Hematopoietic multipotent progenitor cell treated with erythropoietin and hydrocortisone succinate and interleukin-3 and kit ligand, for 15 days (in vitro differentiated cells): Measurements from ENCODE around the gene PRDX5.
"Not testable (repeated sequence)": the region's sequence is repeated elsewhere in the genome, so short reads cannot be mapped to it uniquely, and the experiment has no call there.

Experiments used
- DNase-seq: peaks from one replicate; pipeline ENCODE4 v3.0.0-alpha.2; 2015; ENCODE audit warnings: low spot score

PRDX5 gene

DNA sequence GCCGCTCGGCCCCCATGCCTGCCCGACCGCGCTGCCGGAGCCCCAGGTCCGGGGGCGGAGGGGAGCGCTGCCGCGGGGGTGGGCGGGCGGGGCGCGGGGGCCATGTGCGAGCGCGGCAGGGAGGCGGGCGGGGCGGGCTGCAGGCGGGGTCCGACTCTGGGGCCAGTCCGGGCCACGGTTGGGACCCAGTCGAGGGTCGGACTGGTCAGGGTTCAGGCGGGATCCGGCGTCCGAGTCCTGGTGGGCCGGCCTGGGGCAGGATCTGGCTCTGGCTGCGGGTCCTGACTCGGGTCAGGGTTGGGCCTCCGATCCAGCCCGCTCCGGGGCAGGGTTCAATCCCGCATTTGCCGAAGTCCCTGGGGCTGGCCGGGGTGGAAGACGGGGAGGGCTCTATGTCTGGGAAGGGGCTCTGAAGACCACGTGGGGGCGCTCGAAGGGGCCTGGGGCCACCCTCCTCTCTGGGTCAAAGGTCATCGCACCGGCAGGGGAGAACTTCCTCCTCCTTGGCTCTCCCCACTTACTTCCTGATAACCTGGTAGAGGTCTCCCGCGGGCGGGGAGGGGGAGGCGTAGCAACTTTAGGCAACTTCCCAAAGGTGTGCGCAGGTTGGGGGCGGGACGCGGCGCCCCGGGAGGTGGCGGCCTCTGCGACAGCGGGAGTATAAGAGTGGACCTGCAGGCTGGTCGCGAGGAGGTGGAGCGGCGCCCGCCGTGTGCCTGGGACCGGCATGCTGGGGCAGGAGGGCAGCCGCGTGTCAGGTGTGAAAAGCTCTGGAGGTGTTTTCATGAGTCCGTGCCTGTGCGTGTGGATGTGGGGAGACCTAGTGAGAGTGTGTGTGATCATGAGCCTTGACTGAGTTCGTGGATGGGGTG, 12.0 kb upstream of the PRDX5 start:
- DNase-seq = peak; percentile 59

DNA sequence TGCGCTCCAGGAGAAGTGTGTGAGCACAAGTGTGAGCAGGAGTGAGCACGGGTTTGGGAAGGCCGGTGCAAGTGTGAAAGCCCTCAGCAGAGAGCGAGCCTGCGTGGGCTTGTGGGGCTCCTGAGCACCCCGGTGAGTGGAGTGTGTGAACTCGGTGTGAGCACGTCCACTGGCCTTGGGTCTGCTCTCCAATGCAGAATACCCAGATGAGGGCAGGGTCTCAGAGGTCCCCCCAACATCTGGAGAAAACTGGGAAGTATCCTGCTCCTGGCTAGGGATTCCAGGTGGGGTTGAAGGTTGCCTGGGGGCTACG, 11.4 kb upstream of the PRDX5 start:
- no peak for DNase-seq

- DNase-seq = no peak
These were observed 10.9 kb upstream of the PRDX5 start for GRCh38 chr11:64306876-64307622.

- not testable (repeated sequence) for DNase-seq
These were observed 10.1 kb upstream of the PRDX5 start for GRCh38 chr11:64307795-64308194.

DNA sequence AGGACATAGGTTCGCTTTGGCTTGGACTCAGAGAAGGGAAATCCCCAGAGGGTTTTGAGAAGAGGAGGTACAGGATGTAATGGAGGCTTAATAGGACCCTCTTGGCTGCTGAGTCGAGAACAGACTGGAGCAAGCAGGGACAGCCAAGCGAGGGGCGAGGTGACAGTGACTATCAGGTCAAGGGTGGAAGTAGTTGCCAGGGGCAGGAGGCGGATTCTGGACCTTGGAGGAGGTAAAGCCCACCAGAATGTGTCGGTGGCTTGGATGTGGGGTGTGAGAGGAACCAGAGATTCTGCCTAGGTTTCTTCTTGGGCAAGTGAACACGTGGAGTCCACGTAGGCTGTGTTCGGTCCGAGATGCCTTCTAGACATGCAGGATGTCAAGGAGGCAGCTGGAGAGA, 5.0 kb upstream of the PRDX5 start:
- DNase-seq = no peak

DNA sequence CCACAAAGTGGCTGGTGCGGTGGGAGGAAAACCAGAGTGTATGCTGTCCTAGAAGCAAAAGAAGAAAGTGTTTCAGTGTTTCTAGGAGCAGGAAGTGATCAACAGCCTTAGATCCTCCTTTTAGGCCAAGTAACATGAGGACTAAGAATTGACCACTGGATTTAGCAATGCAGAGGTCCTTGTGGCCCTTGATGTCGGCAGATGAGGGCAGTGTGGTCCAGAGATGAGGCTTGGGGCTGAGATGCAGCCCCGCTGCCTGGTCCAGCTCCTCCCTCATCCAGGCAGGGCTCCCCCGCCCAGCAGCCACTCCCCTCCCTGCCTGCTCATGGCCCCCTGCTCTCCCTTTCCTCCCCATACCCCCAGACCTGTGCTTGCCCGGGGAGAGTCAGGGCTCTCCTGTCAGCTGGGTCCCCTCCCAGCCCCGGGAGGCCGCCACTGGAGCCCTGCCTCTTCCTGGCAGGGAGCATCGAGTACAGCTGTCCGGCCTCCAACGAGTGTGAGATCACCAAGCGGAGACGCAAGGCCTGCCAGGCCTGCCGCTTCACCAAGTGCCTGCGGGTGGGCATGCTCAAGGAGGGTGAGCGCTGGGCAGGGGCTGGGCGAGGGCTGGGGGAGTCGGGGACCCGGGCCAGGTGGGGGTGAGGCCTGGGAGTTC, 4.3 kb upstream of the PRDX5 start:
- no peak for DNase-seq

DNA sequence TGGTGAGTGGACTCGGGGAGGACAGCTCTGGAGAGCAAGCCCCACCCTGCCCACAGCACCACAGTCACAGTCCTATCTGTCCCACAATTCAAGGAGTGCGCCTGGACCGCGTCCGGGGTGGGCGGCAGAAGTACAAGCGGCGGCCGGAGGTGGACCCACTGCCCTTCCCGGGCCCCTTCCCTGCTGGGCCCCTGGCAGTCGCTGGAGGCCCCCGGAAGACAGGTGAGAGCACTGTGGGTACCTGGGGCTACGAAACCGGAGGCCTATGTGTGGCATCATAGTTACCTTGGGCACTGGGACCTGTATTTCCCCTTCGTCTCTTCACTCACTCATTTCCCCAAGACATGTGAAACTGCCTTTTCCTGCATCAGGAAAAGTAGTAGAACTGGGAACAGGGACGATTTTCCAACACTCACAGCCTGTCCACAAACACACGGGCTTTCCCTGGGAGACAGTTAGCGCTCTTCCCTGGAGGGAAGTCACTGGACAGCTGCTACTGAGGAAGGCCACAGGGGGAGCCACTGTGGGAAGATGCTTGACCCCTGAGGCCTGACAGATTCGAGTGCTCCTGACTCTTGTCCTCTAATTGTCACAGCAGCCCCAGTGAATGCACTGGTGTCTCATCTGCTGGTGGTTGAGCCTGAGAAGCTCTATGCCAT, 3.6 kb upstream of the PRDX5 start:
- no peak for DNase-seq

DNA sequence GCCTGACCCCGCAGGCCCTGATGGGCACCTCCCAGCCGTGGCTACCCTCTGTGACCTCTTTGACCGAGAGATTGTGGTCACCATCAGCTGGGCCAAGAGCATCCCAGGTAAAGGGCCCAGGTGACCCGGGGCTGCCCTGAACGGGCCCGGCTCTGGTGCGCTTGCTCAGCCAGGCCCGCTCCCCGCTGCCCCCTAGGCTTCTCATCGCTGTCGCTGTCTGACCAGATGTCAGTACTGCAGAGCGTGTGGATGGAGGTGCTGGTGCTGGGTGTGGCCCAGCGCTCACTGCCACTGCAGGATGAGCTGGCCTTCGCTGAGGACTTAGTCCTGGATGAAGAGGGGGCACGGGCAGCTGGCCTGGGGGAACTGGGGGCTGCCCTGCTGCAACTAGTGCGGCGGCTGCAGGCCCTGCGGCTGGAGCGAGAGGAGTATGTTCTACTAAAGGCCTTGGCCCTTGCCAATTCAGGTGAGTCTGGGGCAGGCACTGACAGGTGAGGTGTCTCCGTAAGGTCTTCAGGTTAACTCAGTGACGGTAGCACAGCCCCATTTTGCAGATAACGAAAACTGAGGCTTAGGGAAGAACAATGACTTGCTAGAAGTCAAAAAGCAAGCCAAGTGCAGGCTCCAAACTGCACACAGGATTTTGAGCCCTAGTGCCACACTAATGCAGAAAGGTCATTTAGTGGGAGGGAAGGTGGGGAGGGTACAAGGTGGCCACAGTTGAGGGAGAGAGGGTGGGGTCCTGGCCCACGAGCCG, 2.9 kb upstream of the PRDX5 start:
- no peak for DNase-seq

DNA sequence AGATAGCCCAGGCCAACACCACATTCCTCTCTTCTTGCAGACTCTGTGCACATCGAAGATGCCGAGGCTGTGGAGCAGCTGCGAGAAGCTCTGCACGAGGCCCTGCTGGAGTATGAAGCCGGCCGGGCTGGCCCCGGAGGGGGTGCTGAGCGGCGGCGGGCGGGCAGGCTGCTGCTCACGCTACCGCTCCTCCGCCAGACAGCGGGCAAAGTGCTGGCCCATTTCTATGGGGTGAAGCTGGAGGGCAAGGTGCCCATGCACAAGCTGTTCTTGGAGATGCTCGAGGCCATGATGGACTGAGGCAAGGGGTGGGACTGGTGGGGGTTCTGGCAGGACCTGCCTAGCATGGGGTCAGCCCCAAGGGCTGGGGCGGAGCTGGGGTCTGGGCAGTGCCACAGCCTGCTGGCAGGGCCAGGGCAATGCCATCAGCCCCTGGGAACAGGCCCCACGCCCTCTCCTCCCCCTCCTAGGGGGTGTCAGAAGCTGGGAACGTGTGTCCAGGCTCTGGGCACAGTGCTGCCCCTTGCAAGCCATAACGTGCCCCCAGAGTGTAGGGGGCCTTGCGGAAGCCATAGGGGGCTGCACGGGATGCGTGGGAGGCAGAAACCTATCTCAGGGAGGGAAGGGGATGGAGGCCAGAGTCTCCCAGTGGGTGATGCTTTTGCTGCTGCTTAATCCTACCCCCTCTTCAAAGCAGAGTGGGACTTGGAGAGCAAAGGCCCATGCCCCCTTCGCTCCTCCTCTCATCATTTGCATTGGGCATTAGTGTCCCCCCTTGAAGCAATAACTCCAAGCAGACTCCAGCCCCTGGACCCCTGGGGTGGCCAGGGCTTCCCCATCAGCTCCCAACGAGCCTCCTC, 2.0 kb upstream of the PRDX5 start:
- DNase-seq = not testable (repeated sequence)

DNA sequence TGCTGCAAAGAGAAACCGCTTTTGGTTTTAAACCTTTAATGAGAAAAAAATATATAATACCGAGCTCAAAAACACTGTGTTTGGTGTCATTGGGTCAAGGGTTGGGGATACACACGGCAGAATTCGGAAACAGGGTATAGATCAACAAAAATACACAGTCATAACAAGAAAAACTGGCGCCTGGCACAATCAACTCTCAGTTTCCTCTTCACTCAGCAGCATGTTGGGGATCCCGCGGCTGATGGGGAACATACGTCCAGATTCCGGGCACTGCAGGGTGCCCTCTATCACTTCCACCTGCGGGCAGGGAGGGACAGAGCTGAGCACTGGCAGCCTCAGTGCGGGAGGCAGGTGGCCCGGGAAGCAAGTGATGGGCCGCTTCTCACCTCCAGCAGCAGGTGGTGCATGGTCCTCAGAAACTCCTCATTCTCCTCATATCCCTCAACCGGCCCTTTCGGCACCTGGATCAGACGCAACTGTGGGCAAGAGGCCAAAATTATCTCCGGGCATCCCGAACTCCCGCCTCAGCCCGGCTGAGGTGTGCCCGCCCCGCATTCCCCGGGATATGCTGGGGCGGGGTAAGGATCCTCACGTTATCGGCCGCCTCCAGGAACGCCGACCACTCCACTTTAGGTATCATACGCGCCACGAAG, 1.1 kb upstream of the PRDX5 start:
- DNase-seq = peak; percentile 54

DNA sequence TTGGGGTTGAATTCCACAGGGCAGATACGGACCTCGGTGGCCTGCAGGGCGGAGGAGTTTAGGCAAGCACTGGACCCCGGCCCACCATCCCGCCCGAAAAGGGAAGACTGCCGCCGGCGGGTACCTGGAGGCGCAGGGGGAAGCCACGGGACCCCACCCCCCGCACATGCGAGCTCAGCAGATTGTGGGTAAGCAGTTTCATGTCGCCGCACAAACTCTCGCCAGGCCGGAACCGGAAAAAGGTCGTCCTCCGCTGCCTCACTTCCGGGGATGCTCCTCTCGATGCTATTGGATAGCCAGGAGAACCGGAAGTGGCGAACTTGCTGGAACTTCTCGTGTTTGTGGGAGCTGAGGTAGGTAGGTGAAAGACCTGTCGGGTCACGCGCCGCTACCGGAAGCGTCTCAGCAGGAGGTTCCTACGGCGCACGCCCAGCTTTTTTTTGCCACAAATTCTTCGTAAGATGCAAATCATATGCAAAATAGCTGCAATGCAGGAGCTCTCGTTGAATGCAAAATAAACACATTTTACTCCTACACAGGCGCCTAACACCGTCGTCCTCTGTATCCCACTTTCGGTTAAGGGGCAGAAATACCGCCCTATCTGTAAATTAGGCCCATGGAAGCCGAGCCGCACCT, 478 bp upstream of the PRDX5 start, which contains the start of gene TRMT112:
TSS of gene TRMT112 (minus strand) at position 235 of the 636 bp plus-strand sequence. CDS start at position 202, 33 bp downstream.
- peak; percentile 97 for DNase-seq

- peak; percentile 15 for DNase-seq
These were observed 1.1 kb downstream of the PRDX5 start for GRCh38 chr11:64318766-64319761.

GRCh38 chr11:64320556-64320955, 2.6 kb downstream of the PRDX5 start:
- no peak for DNase-seq

DNA sequence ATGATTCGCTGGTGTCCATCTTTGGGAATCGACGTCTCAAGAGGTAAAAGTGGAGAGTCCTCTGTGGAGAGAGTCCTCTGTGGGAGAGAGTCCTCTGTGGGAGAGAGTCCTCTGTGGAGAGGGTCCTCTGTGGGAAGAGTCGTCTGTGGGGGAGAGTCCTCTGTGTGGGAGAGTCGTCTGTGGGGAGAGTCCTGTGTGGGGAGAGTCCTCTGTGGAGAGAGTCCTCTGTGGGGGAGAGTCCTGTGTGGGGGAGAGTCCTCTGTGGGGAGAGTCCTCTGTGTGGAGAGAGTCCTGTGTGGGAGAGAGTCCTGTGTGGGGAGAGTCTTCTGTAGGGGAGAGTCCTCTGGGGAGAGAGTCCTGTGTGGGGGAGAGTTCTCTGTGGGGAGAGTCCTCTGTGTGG, 3.1 kb downstream of the PRDX5 start:
- no peak for DNase-seq

DNA sequence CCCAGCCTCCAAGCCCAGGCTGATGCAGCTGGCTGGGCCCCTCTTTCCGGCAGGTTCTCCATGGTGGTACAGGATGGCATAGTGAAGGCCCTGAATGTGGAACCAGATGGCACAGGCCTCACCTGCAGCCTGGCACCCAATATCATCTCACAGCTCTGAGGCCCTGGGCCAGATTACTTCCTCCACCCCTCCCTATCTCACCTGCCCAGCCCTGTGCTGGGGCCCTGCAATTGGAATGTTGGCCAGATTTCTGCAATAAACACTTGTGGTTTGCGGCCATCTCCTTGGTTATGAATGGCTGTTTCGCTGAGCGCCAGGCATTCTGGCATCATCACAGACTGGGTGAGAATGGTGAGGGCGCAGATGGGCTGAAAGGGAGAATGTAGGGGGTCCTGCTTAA, 3.6 kb downstream of the PRDX5 start:
- DNase-seq = peak; percentile 54

DNA sequence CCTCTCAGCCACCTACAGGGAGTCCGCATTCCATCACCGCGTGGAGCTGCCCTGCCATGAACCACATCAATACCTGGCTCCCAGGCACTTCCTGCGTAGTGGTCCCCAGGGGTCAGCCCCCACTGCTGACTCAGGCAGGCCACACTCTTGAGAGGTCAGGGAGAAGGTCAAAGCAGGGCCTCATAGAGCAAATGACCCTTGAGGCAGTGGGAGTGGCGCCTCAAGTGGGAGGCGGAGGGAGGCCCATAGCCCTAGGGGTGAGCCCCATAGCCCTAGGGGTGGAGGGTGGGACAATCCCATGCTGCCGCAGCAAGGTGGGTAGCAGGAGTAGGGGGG, 5.0 kb downstream of the PRDX5 start:
- no peak for DNase-seq

DNA sequence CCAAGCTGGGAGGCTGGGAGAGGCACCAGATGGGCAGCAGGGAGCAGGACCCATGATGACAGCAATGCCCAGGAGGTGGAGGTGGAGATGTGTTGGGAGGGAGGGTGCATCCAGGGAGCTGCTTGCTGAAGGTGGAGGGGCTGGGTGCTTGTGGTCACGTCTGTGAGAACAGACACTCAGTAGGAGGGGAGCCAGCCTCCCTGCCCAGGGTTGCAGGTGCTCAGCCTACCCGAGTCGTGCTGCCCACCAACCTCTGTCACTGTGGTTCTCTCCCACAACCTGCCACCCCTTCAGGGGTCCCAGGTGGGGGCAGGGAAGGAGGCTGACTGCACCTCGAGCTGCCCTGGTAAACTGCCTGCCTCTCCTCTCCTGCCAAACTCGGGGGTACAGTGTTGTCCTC, 5.5 kb downstream of the PRDX5 start:
- DNase-seq = no peak

GRCh38 chr11:64323984-64324383, 6.1 kb downstream of the PRDX5 start:
- not testable (repeated sequence) for DNase-seq
